Inflammatory macrophage treated with lipopolysaccharide for 4 hours (primary cell): ENCODE measurements around the gene ABLIM2.

Source experiments
- DNase-seq: peaks from one replicate; pipeline ENCODE4 v3.0.0-alpha.2; 2020

The ABLIM2 gene

DNA sequence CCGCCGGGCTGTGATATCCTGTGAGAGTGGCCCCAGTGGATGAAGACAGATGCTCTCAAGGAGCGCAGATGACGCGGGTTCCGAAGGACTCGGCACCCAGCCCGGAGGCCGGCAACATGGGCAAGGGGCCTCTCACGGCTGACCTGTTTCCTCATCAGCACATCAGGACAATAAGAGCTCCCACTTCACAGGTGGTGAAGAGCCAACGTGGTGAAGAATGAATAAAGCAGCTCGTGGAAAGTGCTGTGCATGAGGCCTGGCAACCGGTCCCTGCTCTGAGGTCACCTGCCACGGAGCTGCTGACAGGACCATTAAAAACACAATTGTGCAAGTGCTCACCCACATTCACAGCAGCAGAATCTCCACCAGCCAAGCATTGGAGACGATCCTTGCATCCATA is 22.9 kb downstream of the ABLIM2 start:
- DNase-seq: no peak

GRCh38 chr4:8133897-8134563 is 24.6 kb downstream of the ABLIM2 start:
- no peak for DNase-seq

GRCh38 chr4:8132947-8133705 is 25.5 kb downstream of the ABLIM2 start:
- no peak for DNase-seq

DNA sequence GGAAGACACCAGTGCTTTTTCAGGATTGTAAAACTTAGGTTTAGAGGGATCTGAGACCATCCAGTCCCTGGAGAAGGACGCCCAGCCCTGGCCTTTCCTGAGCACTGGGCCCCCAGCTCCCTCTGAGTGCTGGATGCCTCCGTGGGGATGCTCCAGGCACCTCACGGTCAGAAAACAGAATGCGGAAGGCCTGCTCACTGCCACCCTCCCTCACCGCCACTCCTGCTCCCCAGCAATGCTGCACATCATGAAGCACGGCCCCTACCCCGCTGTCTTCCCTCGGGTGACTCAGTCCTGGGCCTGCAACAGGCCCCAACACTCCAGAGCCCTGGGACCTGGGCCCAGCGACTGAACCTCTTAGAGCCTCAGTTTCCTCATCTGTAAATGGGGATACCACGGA is 26.2 kb downstream of the ABLIM2 start:
- no peak for DNase-seq

- no peak for DNase-seq
Observed at GRCh38 chr4:8131826-8132225, 26.8 kb downstream of the ABLIM2 start.

DNA sequence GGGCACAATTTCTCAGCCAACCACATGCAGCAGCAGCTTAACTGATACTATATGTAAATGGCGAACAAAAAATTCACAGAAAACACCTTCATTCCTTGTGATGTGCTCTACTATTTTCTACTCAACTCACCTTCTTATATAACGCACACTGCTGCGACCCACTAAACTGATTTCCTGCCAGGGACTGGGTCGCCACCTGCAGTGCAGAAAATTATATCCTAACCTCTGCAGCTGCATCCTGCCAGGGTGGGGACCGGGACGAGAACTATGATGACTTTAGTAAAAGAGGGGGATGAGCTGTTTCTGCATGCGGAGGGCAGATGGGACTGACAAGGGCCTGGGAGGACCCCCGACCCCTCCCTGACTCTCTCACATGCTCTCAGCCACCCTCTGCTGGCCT is 27.4 kb downstream of the ABLIM2 start:
- DNase-seq: no peak

DNA sequence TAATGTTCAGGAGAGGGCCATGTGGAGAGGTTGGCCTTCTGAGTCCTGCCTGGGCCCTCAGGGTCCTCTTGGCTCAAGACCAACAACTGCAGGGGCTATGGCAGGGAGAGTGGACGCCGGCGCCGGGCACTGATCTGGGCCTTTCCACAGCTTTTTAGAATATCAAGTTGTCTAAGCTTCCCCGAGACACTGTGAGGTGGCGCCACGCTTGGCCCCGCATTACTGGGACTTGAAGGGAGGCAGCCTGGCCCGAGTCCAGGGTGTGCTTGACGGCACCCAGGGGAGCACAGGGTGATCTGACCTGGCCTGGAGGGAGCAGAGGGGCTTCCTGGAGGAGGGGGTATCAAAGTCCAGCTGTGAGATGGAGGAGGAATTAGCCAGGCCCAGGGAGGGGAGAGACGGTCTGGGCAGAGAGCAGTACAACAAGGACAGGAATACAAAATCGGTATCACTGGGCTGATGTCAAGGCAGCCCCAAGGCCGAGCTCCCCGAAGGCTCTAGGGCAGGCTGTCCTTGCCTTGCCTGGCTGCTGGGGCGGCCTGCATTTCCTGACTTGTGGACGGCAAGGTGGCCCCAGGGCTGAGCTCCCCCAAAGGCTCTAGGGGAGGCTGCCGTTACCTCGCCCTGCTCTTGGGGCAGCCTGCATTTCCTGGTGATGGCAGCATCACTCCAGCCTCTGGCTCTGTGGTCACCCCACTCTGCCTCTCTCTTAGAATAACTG is 28.1 kb downstream of the ABLIM2 start:
- no peak for DNase-seq

- no peak for DNase-seq
Observed at GRCh38 chr4:8129785-8130184, 28.8 kb downstream of the ABLIM2 start.

- DNase-seq: no peak
Observed at GRCh38 chr4:8129136-8129535, 29.5 kb downstream of the ABLIM2 start.

GRCh38 chr4:8128100-8128856 is 30.3 kb downstream of the ABLIM2 start:
- DNase-seq: no peak

GRCh38 chr4:8127051-8127826 is 31.4 kb downstream of the ABLIM2 start:
- no peak for DNase-seq

DNA sequence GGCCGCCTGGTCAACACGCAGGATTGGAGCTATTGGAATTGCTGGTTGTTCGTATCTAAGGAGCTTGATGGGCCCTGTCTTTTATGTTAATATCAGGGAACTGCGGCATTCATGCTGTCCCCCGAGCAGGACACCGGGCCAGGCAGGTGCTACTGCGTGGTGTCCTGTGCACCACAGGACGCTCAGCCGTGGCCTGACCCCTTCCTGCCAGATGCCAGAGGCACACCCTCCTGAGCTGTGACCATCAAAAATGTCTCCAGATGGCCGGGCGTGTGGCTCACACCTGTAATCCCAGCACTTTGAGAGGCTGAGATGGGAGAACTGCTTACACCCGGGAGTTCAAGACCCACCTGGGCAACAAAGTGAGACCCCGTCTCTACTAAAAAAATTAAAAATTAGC is 32.1 kb downstream of the ABLIM2 start:
- DNase-seq: no peak

- no peak for DNase-seq
Observed at GRCh38 chr4:8125526-8126056, 33.0 kb downstream of the ABLIM2 start.

GRCh38 chr4:8123870-8124269 is 34.7 kb downstream of the ABLIM2 start:
- no peak for DNase-seq

GRCh38 chr4:8123389-8123788 is 35.2 kb downstream of the ABLIM2 start:
- no peak for DNase-seq

- DNase-seq: no peak
Observed at GRCh38 chr4:8122746-8123145, 35.9 kb downstream of the ABLIM2 start.

DNA sequence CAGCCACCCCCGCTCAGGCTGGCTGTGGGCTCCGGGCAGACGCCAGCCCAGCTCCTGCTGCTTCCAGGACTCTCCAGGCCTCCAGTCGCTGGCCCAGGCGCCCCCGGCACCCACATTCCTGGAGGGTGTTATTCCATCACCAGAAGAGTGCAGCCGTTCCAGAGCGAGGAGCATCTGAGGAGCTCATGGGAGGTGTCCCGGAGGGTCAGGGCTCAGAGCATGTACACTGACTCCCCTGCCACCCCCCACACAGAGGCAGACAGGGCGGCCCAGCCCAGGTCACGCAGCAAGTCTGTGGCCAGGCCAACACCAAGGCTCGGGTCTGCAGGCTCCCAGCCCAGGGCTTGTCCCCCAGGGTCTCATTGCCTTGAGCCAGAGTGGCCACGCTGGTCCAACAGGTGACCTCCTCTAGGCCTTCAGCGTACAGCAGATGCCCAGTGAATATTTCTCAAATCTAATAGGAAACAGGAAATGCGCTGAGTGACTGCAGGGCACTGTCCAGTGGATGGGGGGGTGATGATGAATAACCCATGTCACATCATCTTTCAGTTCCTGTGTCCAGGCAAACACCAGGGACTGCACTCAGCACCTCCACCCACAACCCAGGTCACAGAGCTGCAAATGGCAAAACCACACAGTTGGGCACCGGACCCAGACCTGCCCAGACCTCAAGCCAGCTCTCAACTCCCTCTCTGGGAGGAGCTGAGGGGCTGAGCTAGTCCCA is 37.2 kb downstream of the ABLIM2 start:
- peak; percentile 4 for DNase-seq

DNA sequence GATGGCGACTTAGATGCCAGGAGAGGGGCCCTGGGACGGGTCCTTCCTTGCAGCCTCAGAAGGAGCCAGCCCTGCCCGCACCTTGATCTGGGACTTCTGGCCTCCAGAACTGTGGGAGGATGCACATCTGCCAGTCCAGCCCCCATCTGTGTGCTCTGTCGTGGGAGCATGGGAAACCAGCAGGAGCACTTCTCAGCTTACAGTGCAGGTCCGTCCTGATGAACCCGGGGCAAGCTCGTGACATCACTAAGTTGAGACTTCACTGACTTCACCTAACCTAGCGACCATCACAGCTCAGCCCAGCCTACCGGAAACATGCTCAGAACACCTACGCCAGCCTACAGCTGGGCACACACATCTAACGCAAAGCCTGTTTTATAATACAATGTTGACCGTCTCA is 38.1 kb downstream of the ABLIM2 start:
- DNase-seq: no peak

- no peak for DNase-seq
Observed at GRCh38 chr4:8119877-8120276, 38.7 kb downstream of the ABLIM2 start.

- no peak for DNase-seq
Observed at GRCh38 chr4:8118531-8118930, 40.1 kb downstream of the ABLIM2 start.

DNA sequence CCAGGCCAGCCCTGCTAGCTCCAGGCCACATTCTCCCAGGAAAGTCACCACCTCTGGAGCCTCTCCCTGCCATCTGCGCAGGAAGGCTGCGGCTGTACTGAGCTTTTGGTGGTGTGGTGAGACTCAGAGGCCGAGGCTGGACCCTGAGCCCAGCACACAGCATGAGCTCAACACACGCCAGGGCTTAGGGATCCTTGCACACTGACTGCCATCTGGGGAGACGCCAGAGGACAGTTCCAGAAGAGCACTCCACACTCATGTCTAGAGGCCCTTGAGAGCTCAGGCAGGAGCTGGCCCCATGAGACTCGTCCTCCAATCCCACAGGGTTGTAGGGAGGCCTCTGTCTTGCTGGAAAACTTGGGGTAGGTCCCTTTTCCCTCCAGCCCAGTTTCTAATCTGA is 40.6 kb downstream of the ABLIM2 start:
- DNase-seq: no peak
